Lung (tissue), 12 donors: ENCODE results near the gene CD38. TPM values are rescaled to one million over a fixed set of nuclear protein-coding genes. Genes with fewer than 3 reads are reported as not detected.

Experiments
- ATAC-seq: fragments of 200-7000 bp; cut with Tn5 transposase; one replicate; pipeline ENCODE4 v1.9.1; 2020; ENCODE audit warnings: moderate number of reproducible peaks; ENCODE audit not compliant: insufficient read depth, low FRiP score
- DNase-seq, 3 donors: peaks; one replicate each; pipeline ENCODE4 v3.0.0-alpha.2; 2013 to 2017
- H3K27ac ChIP-seq, 2 donors: one replicate each; pipeline ENCODE4 v1.5.1; 2013; ENCODE audit warnings: mild to moderate bottlenecking in 2 of 2, moderate library complexity in 2 of 2, control low read depth in 1 of 2, inconsistent platforms in 1 of 2, low read depth in 1 of 2, low read length in 1 of 2
- H3K27me3 ChIP-seq, 3 donors: one replicate each; pipeline ENCODE4 v1.5.1; 2013; ENCODE audit warnings: low read length in 2 of 3; ENCODE audit not compliant: control insufficient read depth in 3 of 3, insufficient read depth in 3 of 3
- H3K36me3 ChIP-seq, 4 donors: one replicate each; pipeline ENCODE4 v1.5.1; 2013; ENCODE audit warnings: low read length in 4 of 4, mild to moderate bottlenecking in 1 of 4, moderate library complexity in 1 of 4; ENCODE audit not compliant: control insufficient read depth in 4 of 4, insufficient read depth in 4 of 4
- H3K4me1 ChIP-seq, 5 donors: one replicate each; pipeline ENCODE4 v1.5.1; 2013; ENCODE audit warnings: low read length in 5 of 5, mild to moderate bottlenecking in 2 of 5, moderate library complexity in 1 of 5; ENCODE audit not compliant: control insufficient read depth in 5 of 5, insufficient read depth in 5 of 5
- H3K4me3 ChIP-seq: one replicate; pipeline ENCODE4 v1.5.1; 2013; ENCODE audit warnings: mild to moderate bottlenecking, control low read depth, moderate library complexity
- H3K9ac ChIP-seq, 2 donors: one replicate each; pipeline ENCODE4 v1.5.1; 2013; ENCODE audit warnings: low read length in 2 of 2, control low read depth in 1 of 2; ENCODE audit not compliant: insufficient read depth in 1 of 2
- H3K9me3 ChIP-seq, 4 donors: one replicate each; pipeline ENCODE4 v1.5.1; 2013; ENCODE audit warnings: low read length in 3 of 4, mild to moderate bottlenecking in 1 of 4, moderate library complexity in 1 of 4; ENCODE audit not compliant: control insufficient read depth in 4 of 4, insufficient read depth in 3 of 4
- CTCF ChIP-seq: IDR thresholded peaks from 2 replicates; pipeline ENCODE4 v1.5.1; 2012; ENCODE audit warnings: mild to moderate bottlenecking; ENCODE audit errors: control extremely low read depth, extremely low read depth
- WGBS, 2 donors: extraction: QIAGEN DNeasy Blood & Tissue Kit; methylation state at CpG; one replicate each; pipeline ENCODE4 v1.1.7; 2013; 5-methylcytosine and 5-hydroxymethylcytosine counted together
- polyA plus RNA-seq, 2 donors: library from polyadenylated mRNA; stranded (reverse); fragments of 200-250 nt; gene quantifications; one replicate each; pipeline ENCODE4 v1.2.1, GENCODE V29; 2013
- total RNA-seq, 2 donors: library from RNA; depleted of rRNA in 1 of 2; stranded (reverse); fragments of >200 nt in 1 of 2; gene quantifications; one replicate each; pipeline ENCODE4 v1.2.1, GENCODE V29; 2014 to 2021
- donor health status: control.
- donor health status: control.
- donor health status: Bipolar disorder and iron deficiency.
- donor health status: healthy.
- donor health status: DM: yes; HTN: yes; CAD: no.

The CD38 gene
- total and polyA plus RNA-seq, 4 donors: 4.8 to 47.2 (median 14.4) TPM

GRCh38 chr4:15875663-15876460 is 97.7 kb downstream of the CD38 start:
- Histone ChIP-seq H3K4me3 (no peak overlapping the region), H3K27ac (no peak overlapping the region), H3K9me3 (peaks cover 0 to 4% (median under 1%) of the 10 kb centered on the region in 4 donors), H3K9ac (no peak overlapping the region), H3K27me3 (no peaks in the 10 kb centered on the region), H3K4me1 (no peaks in the 10 kb centered on the region), H3K36me3 (no peaks in the 10 kb centered on the region)
- no peak for TF ChIP-seq CTCF
- WGBS, 2 donors: 62 to 79% methylated on average over 5 of the region's 5 CpGs
- ATAC-seq (no peak), DNase-seq (no peak)

DNA sequence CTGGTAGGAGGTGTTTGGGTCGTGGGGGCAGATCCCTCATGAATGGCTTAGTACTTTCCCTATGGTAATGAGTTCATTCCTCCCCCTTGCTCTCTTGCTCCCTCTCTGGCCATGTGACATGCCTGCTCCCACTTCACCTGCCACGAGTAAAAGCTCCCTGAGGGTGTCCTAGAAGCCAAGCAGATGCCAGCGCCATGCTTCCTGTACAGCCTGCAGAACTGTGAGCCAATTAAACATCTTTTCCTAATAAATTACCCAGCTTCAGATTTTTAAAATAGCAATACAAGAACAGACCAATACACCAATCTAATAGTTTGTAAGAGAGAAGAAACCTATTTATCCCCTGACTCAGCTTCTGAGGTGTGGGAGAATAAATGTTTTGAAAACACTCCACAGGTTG is 99.9 kb downstream of the CD38 start:
- DNase-seq (no peak), ATAC-seq (no peak)
- 93 to 94% methylated on average over 3 of the region's 3 CpGs for WGBS, 2 donors

DNA sequence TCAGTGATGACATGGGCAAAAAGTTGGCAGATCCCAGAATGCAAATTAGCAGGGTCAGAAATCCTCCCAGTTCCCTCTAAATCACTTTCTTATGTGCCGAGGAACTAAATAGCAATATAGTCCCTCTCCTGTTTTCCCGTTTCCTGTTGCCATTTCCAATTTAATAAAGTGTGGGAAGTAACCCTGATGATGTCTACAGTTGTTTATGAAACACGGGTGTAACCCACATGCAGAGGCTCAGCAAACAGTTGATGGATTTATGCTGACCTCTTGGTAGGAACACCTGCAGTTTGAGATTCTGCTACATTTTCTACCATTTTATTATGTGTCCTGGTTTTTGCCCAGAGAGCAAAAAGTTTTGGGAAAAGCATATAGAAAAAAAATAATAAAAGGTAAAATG is 103.7 kb downstream of the CD38 start:
- WGBS, 2 donors: 56 to 65% methylated on average over 3 of the region's 3 CpGs
- Histone ChIP-seq H3K9me3 (peaks cover 0 to 2% (median under 1%) of the 10 kb centered on the region in 4 donors), H3K9ac (no peak overlapping the region), H3K27me3 (no peaks in the 10 kb centered on the region), H3K36me3 (no peaks in the 10 kb centered on the region), H3K4me1 (peaks cover 0 to 1% (median 0%) of the 10 kb centered on the region in 5 donors), H3K4me3 (no peak overlapping the region), H3K27ac (no peak overlapping the region)
- ATAC-seq: no peak
- TF ChIP-seq CTCF: no peak
- DNase-seq: peak in 2 of 3 donors; percentile 2 to 3

More for the DNA sequence above, 99.9 kb downstream of the CD38 start:
- no peaks in the 10 kb centered on the region for H3K27me3 ChIP-seq
- H3K4me1 ChIP-seq: peaks cover 0 to 1% (median 0%) of the 10 kb centered on the region in 5 donors
- no peak overlapping the region for H3K27ac ChIP-seq
- no peak overlapping the region for H3K4me3 ChIP-seq
- H3K9ac ChIP-seq: no peak overlapping the region
- TF ChIP-seq CTCF: no peak
- H3K36me3 ChIP-seq: no peaks in the 10 kb centered on the region
- H3K9me3 ChIP-seq: peaks cover 0 to 4% (median under 1%) of the 10 kb centered on the region in 4 donors
